GM18520 (cell line): Measurements from ENCODE around the gene SLC8A1.

Experiments used
- ATAC-seq: cut with Tn5 transposase; IDR thresholded peaks from one replicate; pipeline ENCODE4 v1.9.1; 2021; ENCODE audit not compliant: unreplicated experiment

The SLC8A1 gene

GRCh38 chr2:40458271-40458794 is 6.4 kb upstream of the SLC8A1 start:
- no peak for ATAC-seq

- no peak for ATAC-seq
These were observed 5.9 kb upstream of the SLC8A1 start for GRCh38 chr2:40457837-40458236.

- no peak for ATAC-seq
These were observed 5.5 kb upstream of the SLC8A1 start for GRCh38 chr2:40457366-40457765.

GRCh38 chr2:40456926-40457325 is 5.0 kb upstream of the SLC8A1 start:
- ATAC-seq, result no peak

GRCh38 chr2:40455661-40456060 is 3.8 kb upstream of the SLC8A1 start:
- no peak for ATAC-seq

- ATAC-seq, result no peak
These were observed 2.4 kb upstream of the SLC8A1 start for GRCh38 chr2:40454321-40454720.

- no peak for ATAC-seq
These were observed 896 bp upstream of the SLC8A1 start for GRCh38 chr2:40452786-40453185.

GRCh38 chr2:40450796-40451430 is 977 bp downstream of the SLC8A1 start:
- no peak for ATAC-seq

GRCh38 chr2:40450066-40450795 is 1.7 kb downstream of the SLC8A1 start:
- ATAC-seq, result no peak

- no peak for ATAC-seq
These were observed 3.3 kb downstream of the SLC8A1 start for GRCh38 chr2:40448476-40449079.

- ATAC-seq, result no peak
These were observed 6.4 kb downstream of the SLC8A1 start for GRCh38 chr2:40445467-40445866.

GRCh38 chr2:40440835-40441234 is 11.1 kb downstream of the SLC8A1 start:
- ATAC-seq, result no peak

GRCh38 chr2:40439473-40439872 is 12.4 kb downstream of the SLC8A1 start:
- ATAC-seq, result no peak

GRCh38 chr2:40436093-40436475 is 15.8 kb downstream of the SLC8A1 start:
- no peak for ATAC-seq

GRCh38 chr2:40435426-40436092 is 16.3 kb downstream of the SLC8A1 start:
- no peak for ATAC-seq

GRCh38 chr2:40434731-40435271 is 17.1 kb downstream of the SLC8A1 start:
- no peak for ATAC-seq

GRCh38 chr2:40433736-40434135 is 18.2 kb downstream of the SLC8A1 start:
- ATAC-seq, result no peak

- no peak for ATAC-seq
These were observed 18.9 kb downstream of the SLC8A1 start for GRCh38 chr2:40432921-40433483.

- no peak for ATAC-seq
These were observed 20.3 kb downstream of the SLC8A1 start for GRCh38 chr2:40431600-40431955.

- no peak for ATAC-seq
These were observed 20.9 kb downstream of the SLC8A1 start for GRCh38 chr2:40430776-40431599.
